GF-D8 (cell line): ENCODE measurements around the gene HPSE2.

Source experiments
- DNase-seq: peaks from one replicate; lab custom pipeline; 2025; lab: John Stamatoyannopoulos, UW

Gene HPSE2

GRCh38 chr10:98430427-98430826 is 805.2 kb downstream of the HPSE2 start:
- no peak for DNase-seq

GRCh38 chr10:98429320-98430072 is 806.2 kb downstream of the HPSE2 start:
- no peak for DNase-seq

- DNase-seq: no peak
Measured at GRCh38 chr10:98427011-98427515, 808.6 kb downstream of the HPSE2 start.

- no peak for DNase-seq
Measured at GRCh38 chr10:98425511-98426352, 809.9 kb downstream of the HPSE2 start.

- DNase-seq: no peak
Measured at GRCh38 chr10:98424295-98425254, 811.1 kb downstream of the HPSE2 start.

- no peak for DNase-seq
Measured at GRCh38 chr10:98423691-98424120, 811.9 kb downstream of the HPSE2 start.

- no peak for DNase-seq
Measured at GRCh38 chr10:98422182-98422581, 813.5 kb downstream of the HPSE2 start.

- no peak for DNase-seq
Measured at GRCh38 chr10:98420786-98421185, 814.9 kb downstream of the HPSE2 start.

- DNase-seq: no peak
Measured at GRCh38 chr10:98419469-98420261, 816.0 kb downstream of the HPSE2 start.

- no peak for DNase-seq
Measured at GRCh38 chr10:98418665-98419468, 816.8 kb downstream of the HPSE2 start.

GRCh38 chr10:98417973-98418664 is 817.5 kb downstream of the HPSE2 start:
- DNase-seq: no peak

- no peak for DNase-seq
Measured at GRCh38 chr10:98417481-98417959, 818.1 kb downstream of the HPSE2 start.

GRCh38 chr10:98416606-98417388 is 818.9 kb downstream of the HPSE2 start:
- no peak for DNase-seq

- DNase-seq: no peak
Measured at GRCh38 chr10:98415731-98416119, 819.9 kb downstream of the HPSE2 start.

GRCh38 chr10:98414932-98415730 is 820.5 kb downstream of the HPSE2 start, which contains the start of gene PYROXD2:
TSS of gene PYROXD2 (minus strand) at chr10:98415182. CDS start at chr10:98415135, 47 bp downstream.
- no peak for DNase-seq

GRCh38 chr10:98414578-98414931 is 821.1 kb downstream of the HPSE2 start:
- no peak for DNase-seq

- DNase-seq: no peak
Measured at GRCh38 chr10:98411768-98412167, 823.9 kb downstream of the HPSE2 start.

- no peak for DNase-seq
Measured at GRCh38 chr10:98411166-98411565, 824.5 kb downstream of the HPSE2 start.
